ENCODE measurements around the gene MTHFD1L.

Gene MTHFD1L

GRCh38 chr6:151092591-151092990 lies 227.1 kb downstream of the MTHFD1L start:
- peaks cover 4% of the 10 kb centered on the region for H3K4me1 Mint-ChIP-seq
- peaks cover 57% of the 10 kb centered on the region for H3K36me3 Mint-ChIP-seq
- no peak overlapping the region for H3K4me3 Mint-ChIP-seq
- no peak for DNase-seq (ENCODE audit: low spot score in 2 of 2)
- no peak overlapping the region for H3K27ac Mint-ChIP-seq
- H3K9me3 Mint-ChIP-seq = no peaks in the 10 kb centered on the region
- no peak for ATAC-seq

- H3K36me3 Mint-ChIP-seq = peaks cover 52% of the 10 kb centered on the region
- no peak overlapping the region for H3K4me3 Mint-ChIP-seq
- DNase-seq (ENCODE audit: low spot score in 2 of 2) (no peak), ATAC-seq (peak; percentile 50)
- no peaks in the 10 kb centered on the region for H3K9me3 Mint-ChIP-seq
- no peak overlapping the region for H3K27ac Mint-ChIP-seq
- peaks cover 6% of the 10 kb centered on the region for H3K4me1 Mint-ChIP-seq
These were observed 228.2 kb downstream of the MTHFD1L start for GRCh38 chr6:151093706-151094105.

GRCh38 chr6:151095538-151096254 lies 230.2 kb downstream of the MTHFD1L start:
- ATAC-seq (no peak), DNase-seq (ENCODE audit: low spot score in 2 of 2) (no peak)
- Mint-ChIP-seq H3K4me3 (no peak overlapping the region), H3K27ac (no peak overlapping the region), H3K9me3 (no peaks in the 10 kb centered on the region), H3K36me3 (peaks cover 52% of the 10 kb centered on the region), H3K4me1 (peaks cover 11% of the 10 kb centered on the region)

GRCh38 chr6:151096255-151096612 lies 230.7 kb downstream of the MTHFD1L start:
- DNase-seq (ENCODE audit: low spot score in 2 of 2) (no peak), ATAC-seq (no peak)
- no peaks in the 10 kb centered on the region for H3K9me3 Mint-ChIP-seq
- H3K27ac Mint-ChIP-seq = no peak overlapping the region
- peaks cover 52% of the 10 kb centered on the region for H3K36me3 Mint-ChIP-seq
- peaks cover 11% of the 10 kb centered on the region for H3K4me1 Mint-ChIP-seq
- H3K4me3 Mint-ChIP-seq = no peak overlapping the region

GRCh38 chr6:151096691-151097606 lies 231.4 kb downstream of the MTHFD1L start:
- H3K4me1 Mint-ChIP-seq = peaks cover 11% of the 10 kb centered on the region
- H3K9me3 Mint-ChIP-seq = no peaks in the 10 kb centered on the region
- H3K36me3 Mint-ChIP-seq = peaks cover 49% of the 10 kb centered on the region
- H3K27ac Mint-ChIP-seq = no peak overlapping the region
- ATAC-seq = no peak
- no peak overlapping the region for H3K4me3 Mint-ChIP-seq
- no peak for DNase-seq (ENCODE audit: low spot score in 2 of 2)

- Mint-ChIP-seq H3K4me3 (no peak overlapping the region), H3K4me1 (peaks cover 11% of the 10 kb centered on the region), H3K9me3 (no peaks in the 10 kb centered on the region), H3K36me3 (peaks cover 49% of the 10 kb centered on the region), H3K27ac (no peak overlapping the region)
- DNase-seq (ENCODE audit: low spot score in 2 of 2) = peak; percentile 3 to 55
- peak; percentile 95 for ATAC-seq
These were observed 232.7 kb downstream of the MTHFD1L start for GRCh38 chr6:151098166-151098565.

GRCh38 chr6:151100326-151100725 lies 234.8 kb downstream of the MTHFD1L start:
- Mint-ChIP-seq H3K27ac (no peak overlapping the region), H3K36me3 (peaks cover 47% of the 10 kb centered on the region), H3K9me3 (no peaks in the 10 kb centered on the region), H3K4me1 (peaks cover 11% of the 10 kb centered on the region), H3K4me3 (no peak overlapping the region)
- ATAC-seq (no peak), DNase-seq (ENCODE audit: low spot score in 2 of 2) (no peak)

GRCh38 chr6:151101161-151101815 lies 235.8 kb downstream of the MTHFD1L start:
- peaks cover 42% of the 10 kb centered on the region for H3K36me3 Mint-ChIP-seq
- H3K4me3 Mint-ChIP-seq = no peak overlapping the region
- H3K4me1 Mint-ChIP-seq = peaks cover 11% of the 10 kb centered on the region
- no peak overlapping the region for H3K27ac Mint-ChIP-seq
- no peaks in the 10 kb centered on the region for H3K9me3 Mint-ChIP-seq
- ATAC-seq = no peak
- DNase-seq (ENCODE audit: low spot score in 2 of 2) = no peak

GRCh38 chr6:151101816-151102694 lies 236.6 kb downstream of the MTHFD1L start:
- Mint-ChIP-seq H3K4me1 (peaks cover 11% of the 10 kb centered on the region), H3K9me3 (no peaks in the 10 kb centered on the region), H3K36me3 (peaks cover 36% of the 10 kb centered on the region), H3K4me3 (no peak overlapping the region), H3K27ac (no peak overlapping the region)
- ATAC-seq = no peak
- DNase-seq (ENCODE audit: low spot score in 2 of 2) = no peak

- peaks cover 5% of the 10 kb centered on the region for H3K4me1 Mint-ChIP-seq
- no peak for ATAC-seq
- peaks cover 36% of the 10 kb centered on the region for H3K36me3 Mint-ChIP-seq
These were observed 237.8 kb downstream of the MTHFD1L start for GRCh38 chr6:151103266-151103665.

GRCh38 chr6:151107897-151108427 lies 242.5 kb downstream of the MTHFD1L start:
- Mint-ChIP-seq H3K36me3 (peaks cover 12% of the 10 kb centered on the region), H3K4me3 (no peak overlapping the region), H3K4me1 (no peaks in the 10 kb centered on the region), H3K27ac (no peak overlapping the region), H3K9me3 (no peaks in the 10 kb centered on the region)
- ATAC-seq (no peak), DNase-seq (ENCODE audit: low spot score in 2 of 2) (no peak)

More at GRCh38 chr6:151103266-151103665, 237.8 kb downstream of the MTHFD1L start:
- no peak for DNase-seq (ENCODE audit: low spot score in 2 of 2)
- no peak overlapping the region for H3K27ac Mint-ChIP-seq
- no peak overlapping the region for H3K4me3 Mint-ChIP-seq
- H3K9me3 Mint-ChIP-seq = no peaks in the 10 kb centered on the region

- Mint-ChIP-seq H3K27ac (no peak overlapping the region), H3K4me1 (no peaks in the 10 kb centered on the region), H3K9me3 (no peaks in the 10 kb centered on the region), H3K4me3 (no peak overlapping the region), H3K36me3 (peaks cover 7% of the 10 kb centered on the region)
- DNase-seq (ENCODE audit: low spot score in 2 of 2) (no peak), ATAC-seq (no peak)
These were observed 243.0 kb downstream of the MTHFD1L start for GRCh38 chr6:151108548-151108947.

GRCh38 chr6:151109361-151109760 lies 243.9 kb downstream of the MTHFD1L start:
- ATAC-seq (no peak), DNase-seq (ENCODE audit: low spot score in 2 of 2) (no peak)
- Mint-ChIP-seq H3K27ac (no peak overlapping the region), H3K4me3 (no peak overlapping the region), H3K4me1 (no peaks in the 10 kb centered on the region), H3K36me3 (no peaks in the 10 kb centered on the region), H3K9me3 (no peaks in the 10 kb centered on the region)

GRCh38 chr6:151109869-151110575 lies 244.5 kb downstream of the MTHFD1L start:
- Mint-ChIP-seq H3K4me1 (no peaks in the 10 kb centered on the region), H3K36me3 (no peaks in the 10 kb centered on the region), H3K9me3 (no peaks in the 10 kb centered on the region), H3K4me3 (no peak overlapping the region), H3K27ac (no peak overlapping the region)
- DNase-seq (ENCODE audit: low spot score in 2 of 2) (no peak), ATAC-seq (no peak)

All from stimulated activated effector memory CD8-positive, alpha-beta T cell treated with anti-CD3 and anti-CD28 coated beads, Interleukin-12 subunit alpha, Interleukin-12 subunit beta, amount 100 ng/mL, for 72 hours (primary cell).